Neural progenitor cell (in vitro differentiated cells): ENCODE results near the gene ASTN2. TPM values are rescaled to one million over a fixed set of nuclear protein-coding genes. Genes with fewer than 3 reads are reported as not detected.
"Not testable (repeated sequence)": the region's sequence is repeated elsewhere in the genome, so short reads cannot be mapped to it uniquely, and the experiment has no call there.

Experiments used
- DNase-seq: peaks from one replicate; pipeline ENCODE4 v3.0.0-alpha.2; 2016; ENCODE audit warnings: low spot score
- H2AFZ ChIP-seq: fragments of 200-600 bp; sonication (generic); replicated peaks from 2 replicates; pipeline ENCODE4 v1.6.1; 2016; ENCODE audit warnings: antibody characterized with exemption
- H3F3A ChIP-seq: fragments of 200-600 bp; sonication (generic); 2 replicates; pipeline ENCODE4 v1.6.1; 2016; ENCODE audit warnings: antibody characterized with exemption, low read depth
- H3K27ac ChIP-seq: fragments of 200-600 bp; sonication (generic); 2 replicates; pipeline ENCODE4 v1.5.1; 2016; ENCODE audit warnings: mild to moderate bottlenecking
- H3K27me3 ChIP-seq: fragments of 200-600 bp; sonication (generic); 2 replicates; pipeline ENCODE4 v1.6.1; 2016; ENCODE audit warnings: mild to moderate bottlenecking, moderate library complexity
- H3K36me3 ChIP-seq: fragments of 200-600 bp; sonication (generic); 2 replicates; pipeline ENCODE4 v1.5.1; 2016
- H3K4me1 ChIP-seq: fragments of 200-600 bp; sonication (generic); 2 replicates; pipeline ENCODE4 v1.6.1; 2016; ENCODE audit warnings: mixed run types
- H3K4me2 ChIP-seq: fragments of 200-600 bp; sonication (generic); 2 replicates; pipeline ENCODE4 v1.6.1; 2016
- H3K4me3 ChIP-seq: fragments of 200-600 bp; sonication (generic); 2 replicates; pipeline ENCODE4 v1.5.1; 2016
- H3K79me2 ChIP-seq: fragments of 200-600 bp; sonication (generic); 2 replicates; pipeline ENCODE4 v1.6.1; 2016; ENCODE audit warnings: low read depth
- H3K9ac ChIP-seq: fragments of 200-600 bp; sonication (generic); 2 replicates; pipeline ENCODE4 v1.6.1; 2016
- H3K9me3 ChIP-seq: fragments of 200-600 bp; sonication (generic); 2 replicates; pipeline ENCODE4 v1.5.1; 2016; ENCODE audit warnings: low read depth
- H4K20me1 ChIP-seq: fragments of 200-600 bp; sonication (generic); 2 replicates; pipeline ENCODE4 v1.6.1; 2016; ENCODE audit warnings: low read depth
- H3K27ac Mint-ChIP-seq: 3 replicates; pipeline ENCODE4 v1.8.0; 2021; ENCODE audit warnings: mixed read lengths
- H3K27me3 Mint-ChIP-seq: 2 replicates; pipeline ENCODE4 v1.8.0; 2022; ENCODE audit warnings: low read depth, mild to moderate bottlenecking, inconsistent platforms, moderate library complexity, mixed read lengths; ENCODE audit not compliant: insufficient read depth
- H3K36me3 Mint-ChIP-seq: 3 replicates; pipeline ENCODE4 v1.8.0; 2021; ENCODE audit warnings: mixed read lengths
- H3K4me1 Mint-ChIP-seq: 3 replicates; pipeline ENCODE4 v1.8.0; 2021; ENCODE audit warnings: mixed read lengths
- H3K4me3 Mint-ChIP-seq: 3 replicates; pipeline ENCODE4 v1.8.0; 2021; ENCODE audit warnings: mild to moderate bottlenecking, moderate library complexity, mixed read lengths
- H3K9me3 Mint-ChIP-seq: 3 replicates; pipeline ENCODE4 v1.8.0; 2020; ENCODE audit warnings: mixed read lengths
- CTCF ChIP-seq: fragments of 200-600 bp; sonication (generic); IDR thresholded peaks from 2 replicates; pipeline ENCODE4 v1.5.1; 2017; ENCODE audit warnings: antibody characterized with exemption, mild to moderate bottlenecking
- EZH2 ChIP-seq: fragments of 200-600 bp; sonication (generic); IDR thresholded peaks from 2 replicates; pipeline ENCODE4 v1.6.1; 2017; ENCODE audit warnings: antibody characterized with exemption, mild to moderate bottlenecking, moderate library complexity
- EZH2phosphoT487 ChIP-seq: fragments of 200-600 bp; sonication (generic); IDR thresholded peaks from 2 replicates; pipeline ENCODE4 v1.6.1; 2017; ENCODE audit warnings: antibody characterized with exemption
- total RNA-seq: library from RNA; depleted of rRNA; stranded (reverse); fragments of >200 nt; gene quantifications from 2 replicates; pipeline ENCODE4 v1.2.3, GENCODE V29; 2015; ENCODE audit warnings: low replicate concordance

The ASTN2 gene
- total RNA-seq, 1 donor from 2014 or later: 8.0 TPM

- no peak overlapping the region for H3K4me3 Mint-ChIP-seq
Observed at GRCh38 chr9:116925121-116925520, 489.7 kb downstream of the ASTN2 start.

GRCh38 chr9:116924462-116925110, 490.3 kb downstream of the ASTN2 start:
- peaks cover 24% of the 10 kb centered on the region for H3K4me1 ChIP-seq
- no peak for TF ChIP-seq EZH2phosphoT487
- no peak for TF ChIP-seq CTCF
- TF ChIP-seq EZH2: no peak
- no peaks in the 10 kb centered on the region for H3F3A ChIP-seq
- no peaks in the 10 kb centered on the region for H3K79me2 ChIP-seq
- no peaks in the 10 kb centered on the region for H3K36me3 ChIP-seq
- H3K27me3 Mint-ChIP-seq: no peaks in the 10 kb centered on the region
- H3K36me3 Mint-ChIP-seq: no peaks in the 10 kb centered on the region
- H3K9me3 ChIP-seq: no peaks in the 10 kb centered on the region
- H3K27ac Mint-ChIP-seq: no peak overlapping the region
- H3K27me3 ChIP-seq: no peaks in the 10 kb centered on the region
- H3K9me3 Mint-ChIP-seq: no peaks in the 10 kb centered on the region
- no peak overlapping the region for H3K4me2 ChIP-seq
- H4K20me1 ChIP-seq: no peaks in the 10 kb centered on the region
- H3K9ac ChIP-seq: no peak overlapping the region
- no peak overlapping the region for H3K4me3 Mint-ChIP-seq
- no peak overlapping the region for H3K4me3 ChIP-seq
- DNase-seq: no peak
- H3K27ac ChIP-seq: no peak overlapping the region
- peaks cover 20% of the 10 kb centered on the region for H3K4me1 Mint-ChIP-seq
- no peak overlapping the region for H2AFZ ChIP-seq

More at GRCh38 chr9:116925121-116925520, 489.7 kb downstream of the ASTN2 start:
- Mint-ChIP-seq H3K36me3 (no peaks in the 10 kb centered on the region), H3K9me3 (no peaks in the 10 kb centered on the region), H3K4me1 (peaks cover 23% of the 10 kb centered on the region), H3K27me3 (no peaks in the 10 kb centered on the region), H3K27ac (no peak overlapping the region)
- Histone ChIP-seq H3K27ac (no peak overlapping the region), H3K4me1 (peaks cover 26% of the 10 kb centered on the region), H3K4me2 (no peak overlapping the region), H3K36me3 (no peaks in the 10 kb centered on the region), H4K20me1 (no peaks in the 10 kb centered on the region), H2AFZ (no peak overlapping the region), H3K9ac (no peak overlapping the region), H3K9me3 (no peaks in the 10 kb centered on the region), H3K79me2 (no peaks in the 10 kb centered on the region), H3K27me3 (no peaks in the 10 kb centered on the region), H3K4me3 (no peak overlapping the region), H3F3A (no peaks in the 10 kb centered on the region)
- TF ChIP-seq EZH2 (no peak), CTCF (no peak), EZH2phosphoT487 (no peak)
- no peak for DNase-seq

GRCh38 chr9:116917895-116918508, 496.9 kb downstream of the ASTN2 start:
- H3K4me3 Mint-ChIP-seq, H3K4me2 ChIP-seq, DNase-seq, H3K36me3 Mint-ChIP-seq, H3K9me3 Mint-ChIP-seq, H3K36me3 ChIP-seq, H4K20me1 ChIP-seq, H3F3A ChIP-seq, H3K4me1 Mint-ChIP-seq, H3K9ac ChIP-seq, H3K4me1 ChIP-seq, H3K9me3 ChIP-seq, H3K27me3 ChIP-seq, H3K27ac ChIP-seq, H3K27me3 Mint-ChIP-seq, H3K4me3 ChIP-seq, H3K27ac Mint-ChIP-seq, H2AFZ ChIP-seq, H3K79me2 ChIP-seq: not testable (repeated sequence)

GRCh38 chr9:116913536-116913935, 501.3 kb downstream of the ASTN2 start:
- H3K4me2 ChIP-seq: no peak overlapping the region
- Mint-ChIP-seq H3K27ac (no peak overlapping the region), H3K9me3 (no peaks in the 10 kb centered on the region), H3K4me3 (no peak overlapping the region), H3K4me1 (peaks cover 11% of the 10 kb centered on the region), H3K27me3 (peaks cover 4% of the 10 kb centered on the region), H3K36me3 (no peaks in the 10 kb centered on the region)
- H3F3A ChIP-seq: no peaks in the 10 kb centered on the region
- H3K36me3 ChIP-seq: no peaks in the 10 kb centered on the region
- no peak for TF ChIP-seq CTCF
- H3K4me1 ChIP-seq: no peaks in the 10 kb centered on the region
- no peaks in the 10 kb centered on the region for H3K9me3 ChIP-seq
- no peak overlapping the region for H2AFZ ChIP-seq
- H3K9ac ChIP-seq: no peak overlapping the region
- DNase-seq: no peak
- H3K27ac ChIP-seq: no peak overlapping the region
- no peaks in the 10 kb centered on the region for H3K79me2 ChIP-seq
- no peaks in the 10 kb centered on the region for H3K27me3 ChIP-seq
- no peak overlapping the region for H3K4me3 ChIP-seq
- no peaks in the 10 kb centered on the region for H4K20me1 ChIP-seq
